ENCODE data around the gene ATP13A5.

The ATP13A5 gene

DNA sequence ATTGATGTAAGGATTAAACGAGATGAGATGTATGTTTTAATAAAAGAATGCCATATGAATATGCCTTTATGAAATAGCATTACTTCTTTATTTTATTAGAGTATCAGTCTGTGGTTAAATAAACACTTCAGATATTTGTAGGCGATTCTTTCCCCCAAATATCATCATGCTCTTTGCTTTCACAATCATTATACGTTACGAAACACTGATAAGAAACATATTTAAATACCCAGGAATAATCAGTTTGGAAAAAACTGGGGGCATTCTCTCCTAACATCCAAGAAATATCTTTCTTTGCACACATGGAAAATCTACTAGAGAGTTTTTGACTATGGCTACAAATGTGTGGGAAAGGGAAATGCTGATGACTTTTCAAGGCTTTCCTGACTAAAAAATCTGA, 142.0 kb downstream of the ATP13A5 start:
- H3K4me1 ChIP-seq (ENCODE audit: low read length) = no peaks in the 10 kb centered on the region
- H2AFZ ChIP-seq (ENCODE audit: low read depth, low read length) = no peak overlapping the region
- no peak overlapping the region for H3K9ac ChIP-seq (ENCODE audit: low read length)
- H4K20me1 ChIP-seq (ENCODE audit: insufficient read depth, low read length) = no peaks in the 10 kb centered on the region
- H3K36me3 ChIP-seq (replicated peaks; ENCODE audit: low read depth, low read length) = no peaks in the 10 kb centered on the region
- H3K4me2 ChIP-seq (ENCODE audit: low read length) = no peak overlapping the region
- H3K79me2 ChIP-seq (ENCODE audit: low read length) = no peaks in the 10 kb centered on the region
- TF ChIP-seq, protein P1, sequence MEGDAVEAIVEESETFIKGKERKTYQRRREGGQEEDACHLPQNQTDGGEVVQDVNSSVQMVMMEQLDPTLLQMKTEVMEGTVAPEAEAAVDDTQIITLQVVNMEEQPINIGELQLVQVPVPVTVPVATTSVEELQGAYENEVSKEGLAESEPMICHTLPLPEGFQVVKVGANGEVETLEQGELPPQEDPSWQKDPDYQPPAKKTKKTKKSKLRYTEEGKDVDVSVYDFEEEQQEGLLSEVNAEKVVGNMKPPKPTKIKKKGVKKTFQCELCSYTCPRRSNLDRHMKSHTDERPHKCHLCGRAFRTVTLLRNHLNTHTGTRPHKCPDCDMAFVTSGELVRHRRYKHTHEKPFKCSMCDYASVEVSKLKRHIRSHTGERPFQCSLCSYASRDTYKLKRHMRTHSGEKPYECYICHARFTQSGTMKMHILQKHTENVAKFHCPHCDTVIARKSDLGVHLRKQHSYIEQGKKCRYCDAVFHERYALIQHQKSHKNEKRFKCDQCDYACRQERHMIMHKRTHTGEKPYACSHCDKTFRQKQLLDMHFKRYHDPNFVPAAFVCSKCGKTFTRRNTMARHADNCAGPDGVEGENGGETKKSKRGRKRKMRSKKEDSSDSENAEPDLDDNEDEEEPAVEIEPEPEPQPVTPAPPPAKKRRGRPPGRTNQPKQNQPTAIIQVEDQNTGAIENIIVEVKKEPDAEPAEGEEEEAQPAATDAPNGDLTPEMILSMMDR (IDR thresholded peaks at IDR 0.05; ENCODE audit: low read depth, low read length) = no peak
- TF ChIP-seq EZH2phosphoT487 (IDR thresholded peaks at IDR 0.05; ENCODE audit: low read depth) = no peak
- no peaks in the 10 kb centered on the region for H3K9me3 ChIP-seq (ENCODE audit: insufficient read depth, low read length)
- no peaks in the 10 kb centered on the region for H3K27me3 ChIP-seq (ENCODE audit: low read depth, low read length)
- H3K27ac ChIP-seq (ENCODE audit: low read length) = no peak overlapping the region
- H3K4me3 ChIP-seq (ENCODE audit: low read length) = no peak overlapping the region

- Histone ChIP-seq H3K36me3 (replicated peaks; ENCODE audit: low read depth, low read length) (no peaks in the 10 kb centered on the region), H3K79me2 (ENCODE audit: low read length) (no peaks in the 10 kb centered on the region), H2AFZ (ENCODE audit: low read depth, low read length) (no peak overlapping the region), H3K4me2 (ENCODE audit: low read length) (no peak overlapping the region), H3K9ac (ENCODE audit: low read length) (no peak overlapping the region), H3K4me1 (ENCODE audit: low read length) (no peaks in the 10 kb centered on the region), H3K4me3 (ENCODE audit: low read length) (no peak overlapping the region), H4K20me1 (ENCODE audit: insufficient read depth, low read length) (no peaks in the 10 kb centered on the region), H3K9me3 (ENCODE audit: insufficient read depth, low read length) (no peaks in the 10 kb centered on the region), H3K27me3 (ENCODE audit: low read depth, low read length) (no peaks in the 10 kb centered on the region), H3K27ac (ENCODE audit: low read length) (no peak overlapping the region)
- TF ChIP-seq EZH2phosphoT487 (IDR thresholded peaks at IDR 0.05; ENCODE audit: low read depth) = no peak
- TF ChIP-seq, protein P1 (IDR thresholded peaks at IDR 0.05; ENCODE audit: low read depth, low read length) = no peak
Observed at GRCh38 chr3:193231201-193231600, 147.4 kb downstream of the ATP13A5 start.

GRCh38 chr3:193230610-193231009, 147.9 kb downstream of the ATP13A5 start:
- no peaks in the 10 kb centered on the region for H4K20me1 ChIP-seq (ENCODE audit: insufficient read depth, low read length)
- no peak overlapping the region for H3K4me3 ChIP-seq (ENCODE audit: low read length)
- no peaks in the 10 kb centered on the region for H3K9me3 ChIP-seq (ENCODE audit: insufficient read depth, low read length)
- no peak overlapping the region for H3K9ac ChIP-seq (ENCODE audit: low read length)
- H3K4me2 ChIP-seq (ENCODE audit: low read length) = no peak overlapping the region
- TF ChIP-seq EZH2phosphoT487 (IDR thresholded peaks at IDR 0.05; ENCODE audit: low read depth) = no peak
- TF ChIP-seq, protein P1 (IDR thresholded peaks at IDR 0.05; ENCODE audit: low read depth, low read length) = no peak
- H3K27ac ChIP-seq (ENCODE audit: low read length) = no peak overlapping the region
- H3K4me1 ChIP-seq (ENCODE audit: low read length) = no peaks in the 10 kb centered on the region
- H2AFZ ChIP-seq (ENCODE audit: low read depth, low read length) = no peak overlapping the region
- H3K79me2 ChIP-seq (ENCODE audit: low read length) = no peaks in the 10 kb centered on the region
- no peaks in the 10 kb centered on the region for H3K36me3 ChIP-seq (replicated peaks; ENCODE audit: low read depth, low read length)
- no peaks in the 10 kb centered on the region for H3K27me3 ChIP-seq (ENCODE audit: low read depth, low read length)

GRCh38 chr3:193229851-193230420, 148.6 kb downstream of the ATP13A5 start:
- Histone ChIP-seq H3K4me3 (ENCODE audit: low read length) (no peak overlapping the region), H4K20me1 (ENCODE audit: insufficient read depth, low read length) (no peaks in the 10 kb centered on the region), H3K27me3 (ENCODE audit: low read depth, low read length) (no peaks in the 10 kb centered on the region), H3K4me1 (ENCODE audit: low read length) (no peaks in the 10 kb centered on the region), H2AFZ (ENCODE audit: low read depth, low read length) (no peak overlapping the region), H3K4me2 (ENCODE audit: low read length) (no peak overlapping the region), H3K9ac (ENCODE audit: low read length) (no peak overlapping the region), H3K9me3 (ENCODE audit: insufficient read depth, low read length) (no peaks in the 10 kb centered on the region), H3K27ac (ENCODE audit: low read length) (no peak overlapping the region), H3K36me3 (replicated peaks; ENCODE audit: low read depth, low read length) (no peaks in the 10 kb centered on the region), H3K79me2 (ENCODE audit: low read length) (no peaks in the 10 kb centered on the region)
- no peak for TF ChIP-seq EZH2phosphoT487 (IDR thresholded peaks at IDR 0.05; ENCODE audit: low read depth)
- TF ChIP-seq, protein P1 (IDR thresholded peaks at IDR 0.05; ENCODE audit: low read depth, low read length) = no peak
